Measurements from ENCODE around the gene SLC23A1. TPM values are rescaled to one million over a fixed set of nuclear protein-coding genes. Genes with fewer than 3 reads are reported as not detected.
"Not testable (repeated sequence)": the region's sequence is repeated elsewhere in the genome, so short reads cannot be mapped to it uniquely, and the experiment has no call there.

The SLC23A1 gene
- total RNA-seq, 1 donor from 2014 or later: not detected

DNA sequence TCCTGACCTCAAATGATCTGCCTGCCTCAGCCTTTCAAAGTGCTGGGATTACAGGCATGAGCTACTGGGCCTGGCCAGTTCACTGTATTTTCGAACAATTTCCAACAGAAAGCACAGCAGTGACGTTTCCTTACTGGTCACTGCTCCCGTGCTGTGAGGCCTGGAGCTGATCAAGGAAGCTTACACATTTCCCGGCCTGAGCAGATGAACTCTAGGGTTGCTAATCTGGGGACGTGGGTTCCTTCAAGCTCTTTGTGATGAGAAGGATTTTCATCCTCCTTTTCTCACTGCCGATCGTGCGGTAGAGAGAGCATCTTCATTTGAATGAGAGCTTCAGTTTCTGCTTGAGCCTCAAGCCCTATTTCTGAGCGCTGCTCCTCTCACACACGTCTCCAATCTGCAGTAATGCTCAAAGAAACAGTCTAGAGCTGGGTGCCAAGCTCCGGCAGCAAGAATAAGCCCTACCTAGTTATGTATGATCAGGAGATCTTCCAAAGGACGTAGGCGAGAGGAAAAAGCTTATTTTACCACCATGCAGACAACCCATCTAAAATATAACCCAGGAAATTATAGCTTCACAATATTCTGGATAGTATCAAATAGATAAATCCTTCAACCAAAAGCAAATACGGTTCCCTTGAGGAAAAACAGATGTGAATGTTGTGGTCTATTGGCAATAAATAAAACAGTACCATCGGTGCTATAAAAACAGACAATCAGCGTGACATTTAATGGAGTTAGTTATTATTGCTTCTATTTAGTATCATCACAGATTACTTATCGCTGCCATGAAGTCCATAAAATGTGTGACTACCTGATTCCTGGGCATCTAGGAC, 28.1 kb upstream of the SLC23A1 start:
- Mint-ChIP-seq H3K9me3 (no peaks in the 10 kb centered on the region), H3K4me3 (no peak overlapping the region), H3K27ac (ENCODE audit: unreplicated experiment) (no peak overlapping the region), H3K36me3 (ENCODE audit: low read depth) (no peaks in the 10 kb centered on the region), H3K27me3 (ENCODE audit: low read depth) (no peaks in the 10 kb centered on the region), H3K4me1 (no peaks in the 10 kb centered on the region)
- no peak for DNase-seq (ENCODE audit: low read depth, low spot score)
- TF ChIP-seq, protein P1, sequence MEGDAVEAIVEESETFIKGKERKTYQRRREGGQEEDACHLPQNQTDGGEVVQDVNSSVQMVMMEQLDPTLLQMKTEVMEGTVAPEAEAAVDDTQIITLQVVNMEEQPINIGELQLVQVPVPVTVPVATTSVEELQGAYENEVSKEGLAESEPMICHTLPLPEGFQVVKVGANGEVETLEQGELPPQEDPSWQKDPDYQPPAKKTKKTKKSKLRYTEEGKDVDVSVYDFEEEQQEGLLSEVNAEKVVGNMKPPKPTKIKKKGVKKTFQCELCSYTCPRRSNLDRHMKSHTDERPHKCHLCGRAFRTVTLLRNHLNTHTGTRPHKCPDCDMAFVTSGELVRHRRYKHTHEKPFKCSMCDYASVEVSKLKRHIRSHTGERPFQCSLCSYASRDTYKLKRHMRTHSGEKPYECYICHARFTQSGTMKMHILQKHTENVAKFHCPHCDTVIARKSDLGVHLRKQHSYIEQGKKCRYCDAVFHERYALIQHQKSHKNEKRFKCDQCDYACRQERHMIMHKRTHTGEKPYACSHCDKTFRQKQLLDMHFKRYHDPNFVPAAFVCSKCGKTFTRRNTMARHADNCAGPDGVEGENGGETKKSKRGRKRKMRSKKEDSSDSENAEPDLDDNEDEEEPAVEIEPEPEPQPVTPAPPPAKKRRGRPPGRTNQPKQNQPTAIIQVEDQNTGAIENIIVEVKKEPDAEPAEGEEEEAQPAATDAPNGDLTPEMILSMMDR (conservative IDR thresholded peaks at IDR 0.05): no peak

DNA sequence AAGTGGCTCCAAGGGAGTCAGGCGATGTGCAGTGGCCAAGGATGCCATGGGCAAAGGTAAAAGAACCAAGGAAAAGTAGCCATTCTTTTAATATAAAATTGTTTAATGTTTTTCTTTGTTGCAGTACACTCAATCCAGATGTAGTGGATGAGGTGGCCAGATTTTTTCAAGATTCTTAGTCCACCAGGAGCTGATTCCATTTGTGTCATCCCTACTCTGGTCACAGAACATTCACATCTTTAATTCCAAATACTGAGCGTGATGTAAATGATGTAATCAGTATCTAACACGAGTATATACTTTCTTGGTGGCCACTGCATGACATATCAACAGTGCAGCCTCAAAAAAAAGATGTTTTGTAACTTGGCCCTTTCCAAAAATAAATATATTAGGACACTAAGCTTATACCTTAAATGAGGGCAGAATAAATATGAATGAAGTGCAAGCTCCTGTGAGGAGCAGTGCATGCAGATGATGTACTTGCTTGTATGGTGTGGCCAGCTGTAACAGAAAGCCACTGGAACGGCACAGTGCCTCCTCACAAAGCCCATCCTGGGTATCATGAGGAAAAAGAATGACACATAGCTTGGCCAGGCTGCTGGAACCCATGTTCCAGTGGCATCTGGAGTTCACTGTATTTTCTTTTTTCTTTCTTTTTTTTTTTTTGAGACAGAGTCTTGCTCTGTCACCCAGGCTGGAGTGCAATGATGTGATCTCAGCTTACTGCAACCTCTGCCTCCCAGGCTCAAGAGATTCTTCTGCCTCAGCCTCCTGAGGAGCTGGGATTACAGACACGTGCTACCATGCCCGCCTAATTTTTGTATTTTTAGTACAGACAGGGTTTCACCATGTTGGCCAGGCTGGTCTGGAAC, 27.3 kb upstream of the SLC23A1 start:
- no peaks in the 10 kb centered on the region for H3K27me3 Mint-ChIP-seq (ENCODE audit: low read depth)

DNA sequence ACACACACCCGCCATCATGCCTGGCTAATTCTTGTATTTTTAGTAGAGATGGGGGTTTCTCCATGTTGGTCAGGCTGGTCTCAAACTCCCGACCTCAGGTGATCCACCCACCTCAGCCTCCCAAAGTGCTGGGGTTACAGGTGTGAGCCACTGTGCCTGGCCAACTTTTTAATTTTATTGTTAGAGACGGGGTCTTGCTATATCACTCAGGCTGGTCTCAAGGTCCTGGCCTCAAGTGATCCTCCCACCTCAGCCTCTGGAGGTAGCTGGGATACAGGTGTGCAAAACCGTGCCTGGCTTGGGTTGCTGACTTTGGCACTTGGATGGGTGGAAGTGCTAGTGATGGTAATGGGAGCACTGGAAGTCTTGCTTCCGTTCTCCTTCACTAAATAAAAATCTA, 26.0 kb upstream of the SLC23A1 start:
- not testable (repeated sequence) for H3K36me3 Mint-ChIP-seq (ENCODE audit: low read depth); H3K27ac Mint-ChIP-seq (ENCODE audit: unreplicated experiment); H3K27me3 Mint-ChIP-seq (ENCODE audit: low read depth); H3K9me3 Mint-ChIP-seq; H3K4me3 Mint-ChIP-seq; H3K4me1 Mint-ChIP-seq; DNase-seq (ENCODE audit: low read depth, low spot score)

More for the DNA sequence above, 27.3 kb upstream of the SLC23A1 start:
- TF ChIP-seq, protein P1 (conservative IDR thresholded peaks at IDR 0.05): no peak
- no peak for DNase-seq (ENCODE audit: low read depth, low spot score)
- no peaks in the 10 kb centered on the region for H3K9me3 Mint-ChIP-seq
- no peaks in the 10 kb centered on the region for H3K36me3 Mint-ChIP-seq (ENCODE audit: low read depth)
- H3K27ac Mint-ChIP-seq (ENCODE audit: unreplicated experiment): no peak overlapping the region
- H3K4me1 Mint-ChIP-seq: no peaks in the 10 kb centered on the region
- no peak overlapping the region for H3K4me3 Mint-ChIP-seq

DNA sequence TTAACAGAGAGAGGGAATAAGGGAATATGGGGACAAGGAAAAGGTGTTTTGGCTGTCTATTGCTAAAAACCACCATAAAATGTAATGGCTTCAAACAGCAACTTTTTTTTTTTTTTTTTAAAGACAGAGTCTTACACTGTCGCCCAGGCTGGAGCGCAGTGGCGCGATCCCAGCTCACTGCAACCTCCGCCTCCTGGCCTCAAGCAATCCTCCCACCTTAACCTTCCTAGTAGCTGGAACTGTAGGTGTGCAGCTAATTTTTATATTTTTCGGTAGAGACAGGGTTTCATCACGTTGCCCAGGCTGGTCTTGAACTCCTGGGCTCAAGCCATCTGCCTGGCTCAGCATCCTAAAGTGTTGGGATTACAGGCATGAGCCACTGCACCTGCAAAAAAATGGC, 25.1 kb upstream of the SLC23A1 start:
- no peaks in the 10 kb centered on the region for H3K9me3 Mint-ChIP-seq
- H3K27ac Mint-ChIP-seq (ENCODE audit: unreplicated experiment): no peak overlapping the region
- H3K27me3 Mint-ChIP-seq (ENCODE audit: low read depth): no peaks in the 10 kb centered on the region
- peaks cover 15% of the 10 kb centered on the region for H3K4me1 Mint-ChIP-seq
- H3K4me3 Mint-ChIP-seq: no peak overlapping the region
- DNase-seq (ENCODE audit: low read depth, low spot score): no peak
- TF ChIP-seq, protein P1 (conservative IDR thresholded peaks at IDR 0.05): no peak
- H3K36me3 Mint-ChIP-seq (ENCODE audit: low read depth): no peaks in the 10 kb centered on the region

DNA sequence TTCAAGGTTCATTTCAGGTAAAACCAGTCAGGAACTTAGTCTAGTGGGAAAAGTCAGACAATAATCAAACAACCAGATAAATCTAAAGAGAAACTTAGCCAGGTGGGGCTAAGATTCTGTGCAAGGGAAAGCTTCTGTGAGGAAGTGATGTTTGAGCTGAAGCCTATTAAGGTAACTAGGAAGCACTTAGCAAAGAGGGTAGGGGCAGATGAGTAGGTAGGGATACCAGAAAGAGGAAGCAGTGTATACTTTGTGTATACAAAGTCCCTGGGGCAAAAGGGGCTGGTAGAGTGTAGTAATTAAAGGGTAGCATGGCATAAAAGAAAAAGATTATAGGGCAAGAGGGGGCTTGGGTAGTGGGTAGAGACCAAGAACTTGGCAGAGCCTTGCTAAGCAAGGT, 24.4 kb upstream of the SLC23A1 start:
- Mint-ChIP-seq H3K27me3 (ENCODE audit: low read depth) (no peaks in the 10 kb centered on the region), H3K9me3 (no peaks in the 10 kb centered on the region), H3K27ac (ENCODE audit: unreplicated experiment) (no peak overlapping the region), H3K36me3 (ENCODE audit: low read depth) (no peaks in the 10 kb centered on the region), H3K4me3 (no peak overlapping the region), H3K4me1 (peaks cover 21% of the 10 kb centered on the region)
- TF ChIP-seq, protein P1 (conservative IDR thresholded peaks at IDR 0.05): no peak
- no peak for DNase-seq (ENCODE audit: low read depth, low spot score)

All from neural crest cell (in vitro differentiated cells).